Measurements from ENCODE around the gene RIIAD1.

Gene RIIAD1

GRCh38 chr1:151704246-151704645, 17.1 kb upstream of the RIIAD1 start:
- DNase-seq = no peak
- H3K9me3 Mint-ChIP-seq = no peaks in the 10 kb centered on the region
- no peaks in the 10 kb centered on the region for H3K27me3 Mint-ChIP-seq
- peaks cover 4% of the 10 kb centered on the region for H3K36me3 Mint-ChIP-seq (ENCODE audit: insufficient read depth)
- no peak for ATAC-seq (replicated peaks)
- H3K4me3 Mint-ChIP-seq = no peak overlapping the region
- H3K4me1 Mint-ChIP-seq (ENCODE audit: low read depth in 2 of 2) = peaks cover 7 to 14% of the 10 kb centered on the region in 2 donors
- H3K27ac Mint-ChIP-seq = no peak overlapping the region

GRCh38 chr1:151705146-151705545, 16.2 kb upstream of the RIIAD1 start:
- ATAC-seq (replicated peaks) (no peak), DNase-seq (no peak)
- peaks cover 7 to 13% of the 10 kb centered on the region in 2 donors for H3K4me1 Mint-ChIP-seq (ENCODE audit: low read depth in 2 of 2)
- no peak overlapping the region for H3K4me3 Mint-ChIP-seq
- no peaks in the 10 kb centered on the region for H3K27me3 Mint-ChIP-seq
- H3K36me3 Mint-ChIP-seq (ENCODE audit: insufficient read depth) = no peaks in the 10 kb centered on the region
- no peak overlapping the region for H3K27ac Mint-ChIP-seq
- H3K9me3 Mint-ChIP-seq = no peaks in the 10 kb centered on the region

GRCh38 chr1:151705753-151706463, 15.4 kb upstream of the RIIAD1 start:
- no peaks in the 10 kb centered on the region for H3K27me3 Mint-ChIP-seq
- H3K27ac Mint-ChIP-seq = no peak overlapping the region
- H3K4me1 Mint-ChIP-seq (ENCODE audit: low read depth in 2 of 2) = peaks cover 7 to 10% of the 10 kb centered on the region in 2 donors
- ATAC-seq (replicated peaks) = no peak
- H3K4me3 Mint-ChIP-seq = no peak overlapping the region
- DNase-seq = no peak
- no peaks in the 10 kb centered on the region for H3K9me3 Mint-ChIP-seq
- peaks cover 2% of the 10 kb centered on the region for H3K36me3 Mint-ChIP-seq (ENCODE audit: insufficient read depth)

GRCh38 chr1:151706464-151707415, 14.6 kb upstream of the RIIAD1 start:
- Mint-ChIP-seq H3K4me1 (ENCODE audit: low read depth in 2 of 2) (peaks cover 7 to 10% of the 10 kb centered on the region in 2 donors), H3K27ac (no peak overlapping the region), H3K36me3 (ENCODE audit: insufficient read depth) (peaks cover 2% of the 10 kb centered on the region), H3K4me3 (no peak overlapping the region), H3K27me3 (peaks cover 0 to 4% of the 10 kb centered on the region in 2 donors), H3K9me3 (no peaks in the 10 kb centered on the region)
- DNase-seq (no peak), ATAC-seq (replicated peaks) (no peak)

- Mint-ChIP-seq H3K27ac (no peak overlapping the region), H3K9me3 (no peaks in the 10 kb centered on the region), H3K27me3 (peaks cover 0 to 12% of the 10 kb centered on the region in 2 donors), H3K4me3 (no peak overlapping the region), H3K4me1 (ENCODE audit: low read depth in 2 of 2) (peaks cover 6 to 9% of the 10 kb centered on the region in 2 donors), H3K36me3 (ENCODE audit: insufficient read depth) (peaks cover 2% of the 10 kb centered on the region)
- DNase-seq (no peak), ATAC-seq (replicated peaks) (no peak)
Measured at GRCh38 chr1:151707541-151708065, 13.7 kb upstream of the RIIAD1 start.

- no peak overlapping the region for H3K4me3 Mint-ChIP-seq
- peaks cover 0 to 4% of the 10 kb centered on the region in 2 donors for H3K4me1 Mint-ChIP-seq (ENCODE audit: low read depth in 2 of 2)
- DNase-seq = no peak
- ATAC-seq (replicated peaks) = no peak
- H3K36me3 Mint-ChIP-seq (ENCODE audit: insufficient read depth) = peaks cover 2% of the 10 kb centered on the region
- H3K9me3 Mint-ChIP-seq = no peaks in the 10 kb centered on the region
- H3K27me3 Mint-ChIP-seq = peaks cover 1 to 21% of the 10 kb centered on the region in 2 donors
- no peak overlapping the region for H3K27ac Mint-ChIP-seq
Measured at GRCh38 chr1:151708891-151709290, 12.4 kb upstream of the RIIAD1 start.

- H3K4me1 Mint-ChIP-seq (ENCODE audit: low read depth in 2 of 2) = peaks cover 0 to 4% of the 10 kb centered on the region in 2 donors
- H3K36me3 Mint-ChIP-seq (ENCODE audit: insufficient read depth) = peaks cover 2% of the 10 kb centered on the region
- peak; percentile 24 for ATAC-seq (replicated peaks)
- DNase-seq = no peak
- no peaks in the 10 kb centered on the region for H3K9me3 Mint-ChIP-seq
- H3K4me3 Mint-ChIP-seq = no peak overlapping the region
- no peak overlapping the region for H3K27ac Mint-ChIP-seq
- peaks cover 16 to 35% of the 10 kb centered on the region in 2 donors for H3K27me3 Mint-ChIP-seq
Measured at GRCh38 chr1:151710187-151710840, 11.0 kb upstream of the RIIAD1 start.

GRCh38 chr1:151711044-151711800, 10.1 kb upstream of the RIIAD1 start:
- Mint-ChIP-seq H3K4me1 (ENCODE audit: low read depth in 2 of 2) (peaks cover 0 to 4% of the 10 kb centered on the region in 2 donors), H3K4me3 (no peak overlapping the region), H3K36me3 (ENCODE audit: insufficient read depth) (peaks cover 2% of the 10 kb centered on the region), H3K9me3 (no peaks in the 10 kb centered on the region), H3K27ac (no peak overlapping the region), H3K27me3 (peaks cover 25 to 44% of the 10 kb centered on the region in 2 donors)
- ATAC-seq (replicated peaks) (no peak), DNase-seq (no peak)

- H3K9me3 Mint-ChIP-seq = no peaks in the 10 kb centered on the region
- H3K27me3 Mint-ChIP-seq = peaks cover 30 to 51% of the 10 kb centered on the region in 2 donors
- H3K4me3 Mint-ChIP-seq = no peak overlapping the region
- DNase-seq (no peak), ATAC-seq (replicated peaks) (no peak)
- H3K36me3 Mint-ChIP-seq (ENCODE audit: insufficient read depth) = peaks cover 2% of the 10 kb centered on the region
- H3K27ac Mint-ChIP-seq = no peak overlapping the region
- peaks cover 2 to 3% of the 10 kb centered on the region in 2 donors for H3K4me1 Mint-ChIP-seq (ENCODE audit: low read depth in 2 of 2)
Measured at GRCh38 chr1:151711951-151712350, 9.4 kb upstream of the RIIAD1 start.

- ATAC-seq (replicated peaks) (no peak), DNase-seq (no peak)
- Mint-ChIP-seq H3K4me1 (ENCODE audit: low read depth in 2 of 2) (peaks cover 6 to 9% of the 10 kb centered on the region in 2 donors), H3K4me3 (no peak overlapping the region), H3K27me3 (peaks cover 41 to 62% of the 10 kb centered on the region in 2 donors), H3K9me3 (no peaks in the 10 kb centered on the region), H3K27ac (no peak overlapping the region), H3K36me3 (ENCODE audit: insufficient read depth) (peaks cover 2% of the 10 kb centered on the region)
Measured at GRCh38 chr1:151713044-151713443, 8.3 kb upstream of the RIIAD1 start.

- Mint-ChIP-seq H3K9me3 (no peaks in the 10 kb centered on the region), H3K27me3 (peaks cover 50 to 71% of the 10 kb centered on the region in 2 donors)
Measured at GRCh38 chr1:151713874-151714273, 7.4 kb upstream of the RIIAD1 start.

GRCh38 chr1:151714820-151715725, 6.2 kb upstream of the RIIAD1 start:
- H3K9me3 Mint-ChIP-seq = no peaks in the 10 kb centered on the region
- peaks cover 2% of the 10 kb centered on the region for H3K36me3 Mint-ChIP-seq (ENCODE audit: insufficient read depth)

More at GRCh38 chr1:151713874-151714273, 7.4 kb upstream of the RIIAD1 start:
- peaks cover 2% of the 10 kb centered on the region for H3K36me3 Mint-ChIP-seq (ENCODE audit: insufficient read depth)
- DNase-seq (no peak), ATAC-seq (replicated peaks) (no peak)
- no peak overlapping the region for H3K27ac Mint-ChIP-seq
- H3K4me3 Mint-ChIP-seq = no peak overlapping the region
- H3K4me1 Mint-ChIP-seq (ENCODE audit: low read depth in 2 of 2) = peaks cover 6 to 9% of the 10 kb centered on the region in 2 donors

More at GRCh38 chr1:151714820-151715725, 6.2 kb upstream of the RIIAD1 start:
- Mint-ChIP-seq H3K4me1 (ENCODE audit: low read depth in 2 of 2) (peaks cover 8 to 10% of the 10 kb centered on the region in 2 donors), H3K4me3 (no peak overlapping the region), H3K27ac (no peak overlapping the region), H3K27me3 (peaks cover 60 to 80% of the 10 kb centered on the region in 2 donors)
- DNase-seq (no peak), ATAC-seq (replicated peaks) (no peak)

Measured in effector memory CD8-positive, alpha-beta T cell (primary cell).